Stimulated activated CD8-positive, alpha-beta memory T cell treated with anti-CD3 and anti-CD28 coated beads, Interleukin-12 subunit alpha, Interleukin-12 subunit beta, amount 100 ng/mL, for 1 hour (primary cell): Measurements from ENCODE around the gene SYT12.

Experiments used
- DNase-seq: peaks from one replicate; pipeline ENCODE4 v3.0.0-alpha.2; 2020; ENCODE audit warnings: low read depth

Gene SYT12

DNA sequence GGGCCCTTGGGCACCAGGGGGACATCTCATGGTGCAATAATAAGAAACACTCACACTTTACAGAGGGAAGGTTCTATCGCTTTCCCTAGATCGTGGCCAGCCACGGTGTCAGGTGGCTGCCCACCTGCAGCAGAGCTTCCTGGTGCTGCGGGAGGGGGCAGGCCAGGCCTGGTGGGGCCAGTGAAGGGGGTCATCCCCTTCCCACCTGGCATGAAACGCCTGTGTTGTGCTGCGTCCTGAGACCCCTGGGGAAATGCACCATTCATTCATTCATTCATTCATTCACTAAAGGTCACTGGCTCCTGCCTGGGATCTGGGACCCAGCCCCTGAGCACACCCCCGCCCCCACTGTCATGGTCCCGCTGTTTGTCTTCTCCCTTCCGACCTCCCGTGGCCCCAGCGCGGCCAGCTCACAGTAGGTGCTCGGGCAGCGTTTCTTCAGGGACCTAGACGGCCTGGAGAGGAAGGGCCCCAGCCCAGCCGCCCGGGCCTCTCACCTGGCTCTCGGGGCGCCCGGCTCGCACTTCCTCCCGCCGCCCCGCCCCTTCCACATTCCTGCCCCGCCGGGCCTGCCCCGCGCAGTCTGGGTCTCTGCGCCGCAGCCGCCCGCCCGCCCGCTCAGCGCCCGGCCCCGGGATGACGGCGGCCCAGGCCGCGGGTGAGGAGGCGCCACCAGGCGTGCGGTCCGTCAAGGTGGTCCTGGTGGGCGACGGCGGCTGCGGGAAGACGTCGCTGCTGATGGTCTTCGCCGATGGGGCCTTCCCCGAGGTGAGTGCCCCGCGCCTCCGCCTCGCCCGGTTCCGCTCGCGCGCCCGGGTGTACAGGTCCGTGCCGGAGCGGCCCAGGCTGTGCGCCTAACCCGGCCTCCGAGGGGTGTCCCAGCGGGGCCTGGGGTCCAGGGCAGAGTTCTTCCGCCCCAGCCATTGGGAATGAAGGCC is 33.6 kb downstream of the SYT12 start, which contains the start of gene RHOD:
TSS of gene RHOD (plus strand) at position 581 of the 938 bp plus-strand sequence. CDS start at position 637, 56 bp downstream.
- DNase-seq = no peak

DNA sequence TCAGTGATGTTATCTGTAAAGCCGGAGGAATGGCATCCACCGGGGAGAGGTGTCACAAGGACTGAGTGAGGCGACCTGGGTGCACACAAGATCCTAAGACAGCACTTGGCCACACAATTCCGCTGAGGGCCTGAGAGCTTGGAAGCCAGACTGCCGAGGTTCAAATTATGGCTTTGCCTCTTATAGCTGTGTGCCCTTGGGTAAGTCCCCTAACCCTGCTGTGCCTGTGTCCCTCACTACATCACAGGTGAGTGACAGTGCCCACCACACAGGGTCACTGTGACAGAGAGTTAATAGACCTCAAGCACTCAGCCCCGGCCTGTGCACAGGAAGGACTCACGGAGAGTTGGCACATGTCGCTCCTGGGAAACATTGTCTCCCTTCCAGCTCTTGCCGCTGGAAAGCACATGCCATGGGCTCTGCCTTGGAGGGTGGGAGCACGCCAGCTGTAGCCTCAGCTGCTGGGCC is 34.3 kb downstream of the SYT12 start:
- no peak for DNase-seq

DNA sequence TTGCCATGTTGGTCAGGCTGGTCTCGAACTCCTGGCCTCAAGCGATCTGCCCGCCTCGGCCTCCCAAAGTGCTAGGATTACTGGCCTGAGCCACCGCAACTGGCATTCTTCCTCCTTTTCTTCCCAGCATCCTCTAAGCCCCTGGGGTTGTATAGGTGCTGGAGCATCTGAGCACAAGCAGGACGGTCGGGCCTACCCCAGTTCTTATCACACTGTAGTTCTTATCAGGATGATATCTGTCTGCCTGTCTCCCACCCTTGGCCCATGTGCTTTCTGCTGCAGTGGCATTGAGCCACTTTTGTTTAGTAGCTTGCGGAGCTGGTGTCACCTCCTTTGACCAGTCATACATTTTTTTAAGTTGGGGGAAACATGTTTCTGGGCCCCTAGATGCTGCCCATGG is 35.6 kb downstream of the SYT12 start:
- no peak for DNase-seq

DNA sequence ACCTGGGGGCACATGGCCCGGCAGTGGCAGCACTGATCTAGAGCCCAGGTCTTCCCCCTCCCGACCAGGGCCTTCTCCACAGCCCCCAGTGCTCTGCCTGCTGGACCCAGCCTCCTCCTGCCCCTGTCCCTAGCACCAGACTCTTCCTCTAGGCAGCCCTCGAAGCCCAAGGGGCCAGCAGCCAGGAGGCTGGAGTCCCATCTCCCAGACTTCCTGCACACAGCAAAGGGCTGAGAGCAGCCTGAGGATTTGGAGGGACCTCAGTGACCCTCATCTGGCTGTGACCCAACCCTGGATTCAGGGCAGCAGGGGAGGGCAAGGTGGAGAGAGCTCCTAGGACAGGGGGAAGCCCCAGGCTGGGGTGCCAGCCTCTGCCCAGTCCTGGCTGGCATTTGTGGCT is 36.7 kb downstream of the SYT12 start:
- DNase-seq = no peak

DNA sequence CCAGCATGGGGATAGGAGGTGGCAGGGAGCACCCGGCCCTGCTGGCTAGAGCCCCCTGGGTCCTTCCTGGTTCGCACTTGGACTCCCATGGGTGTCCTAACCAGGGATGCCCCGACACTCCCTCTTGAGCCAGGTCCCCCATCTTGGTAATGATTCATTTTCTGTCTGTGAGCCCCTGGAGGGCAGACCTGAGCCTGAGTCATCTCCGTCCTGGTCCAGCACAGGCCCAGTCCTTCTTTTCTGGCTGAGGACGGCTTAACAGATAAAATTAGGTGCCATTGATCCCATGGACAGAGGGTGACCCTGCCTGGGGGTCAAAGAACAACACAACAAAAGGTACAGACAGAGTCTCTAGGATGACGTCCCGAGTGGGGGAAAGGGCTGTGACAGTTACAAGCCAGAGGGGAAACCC is 37.2 kb downstream of the SYT12 start:
- DNase-seq = no peak

DNA sequence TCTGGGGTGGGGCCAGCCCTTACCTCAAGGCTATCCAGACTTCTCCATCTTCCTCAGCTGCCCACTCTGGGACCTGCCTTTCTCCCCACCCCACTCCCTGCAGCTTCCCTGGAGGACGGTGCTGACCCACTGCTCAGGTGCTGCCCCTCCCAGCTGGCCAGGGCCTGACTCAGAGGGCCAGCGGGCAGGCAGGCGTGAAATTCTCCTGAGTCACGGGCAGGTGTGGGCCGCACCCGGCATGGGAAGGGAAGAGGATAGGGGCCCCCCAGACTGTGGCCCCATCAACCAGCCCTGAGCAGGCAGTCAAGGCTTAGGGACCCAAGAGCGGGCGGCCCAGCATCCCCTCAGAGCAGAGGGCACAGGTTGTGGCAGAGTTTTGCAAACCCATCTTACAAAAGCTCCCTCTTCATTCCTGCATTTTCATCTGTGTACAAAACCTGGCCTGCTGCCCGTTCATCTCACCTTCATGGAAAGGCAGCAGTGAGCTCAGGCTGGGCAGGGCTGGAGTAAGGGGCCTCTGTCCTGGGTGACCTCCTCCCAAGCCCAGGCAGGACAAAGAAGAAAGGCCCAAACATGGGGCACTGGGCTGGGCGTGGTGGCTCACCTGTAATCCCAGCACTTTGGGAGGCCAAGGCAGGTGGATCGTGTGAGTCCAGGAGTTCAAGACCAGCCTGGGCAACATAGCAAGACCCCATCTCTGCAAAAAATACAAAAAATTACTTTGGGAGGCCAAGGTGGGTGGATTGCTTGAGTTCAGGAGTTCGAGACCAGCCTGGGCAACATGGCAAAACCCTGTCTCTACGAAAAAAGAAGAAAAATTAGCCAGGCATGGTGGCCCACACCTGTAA is 39.8 kb downstream of the SYT12 start:
- no peak for DNase-seq

DNA sequence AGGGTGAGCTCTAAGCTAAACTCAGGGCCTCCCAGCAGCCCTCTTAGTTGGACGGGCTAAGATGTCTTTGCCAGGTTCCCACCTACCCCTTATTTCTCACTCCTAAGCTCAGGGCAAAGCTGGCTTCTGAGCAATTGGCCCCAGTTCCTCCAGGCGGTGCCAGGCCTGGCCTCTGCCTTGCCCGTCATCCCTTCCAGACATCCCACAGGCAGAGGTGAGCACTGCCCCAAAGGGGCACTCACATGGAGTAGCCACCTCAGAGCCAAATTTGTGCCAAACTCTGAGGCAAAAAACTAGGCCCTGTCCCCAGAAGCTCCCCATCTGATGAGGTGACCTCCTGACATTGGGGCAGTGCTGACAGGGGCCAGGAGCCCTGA is 43.4 kb downstream of the SYT12 start:
- no peak for DNase-seq

DNA sequence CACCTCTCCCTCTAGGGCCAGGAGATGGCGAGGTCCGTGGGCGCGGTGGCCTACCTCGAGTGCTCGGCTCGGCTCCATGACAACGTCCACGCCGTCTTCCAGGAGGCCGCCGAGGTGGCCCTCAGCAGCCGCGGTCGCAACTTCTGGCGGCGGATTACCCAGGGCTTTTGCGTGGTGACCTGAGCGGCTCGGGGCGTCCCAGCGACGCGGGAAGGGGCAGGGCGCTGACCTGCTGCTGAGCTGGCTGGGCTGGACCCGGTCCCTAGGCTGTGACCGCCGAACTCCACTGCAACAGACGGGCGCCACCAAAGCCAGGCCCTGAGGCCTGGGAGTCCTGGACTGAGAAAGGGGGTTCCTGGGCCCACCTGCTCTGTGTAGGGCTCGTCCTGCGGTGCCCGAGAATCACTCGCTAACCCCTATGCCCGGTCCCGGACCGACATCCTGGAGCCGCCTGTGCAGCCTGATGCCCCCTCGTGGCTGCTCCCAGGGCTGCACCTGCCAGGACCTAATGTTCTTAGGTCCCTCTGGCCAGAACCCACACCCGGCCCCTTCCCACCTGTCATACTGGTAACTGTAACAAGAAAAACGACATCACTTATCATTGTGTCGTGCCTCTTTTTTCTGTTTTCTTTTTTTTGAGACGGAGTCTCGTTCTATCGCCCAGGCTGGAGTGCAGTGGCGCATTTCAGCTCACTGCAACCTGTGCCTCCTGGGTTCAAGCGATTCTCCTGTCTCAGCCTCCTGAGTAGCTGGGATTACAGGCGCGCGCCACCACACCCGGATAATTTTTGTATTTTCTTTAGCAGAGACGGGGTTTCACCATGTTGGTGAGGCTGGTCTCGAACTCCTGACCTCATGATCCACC is 48.7 kb downstream of the SYT12 start:
- DNase-seq = peak; percentile 47

DNA sequence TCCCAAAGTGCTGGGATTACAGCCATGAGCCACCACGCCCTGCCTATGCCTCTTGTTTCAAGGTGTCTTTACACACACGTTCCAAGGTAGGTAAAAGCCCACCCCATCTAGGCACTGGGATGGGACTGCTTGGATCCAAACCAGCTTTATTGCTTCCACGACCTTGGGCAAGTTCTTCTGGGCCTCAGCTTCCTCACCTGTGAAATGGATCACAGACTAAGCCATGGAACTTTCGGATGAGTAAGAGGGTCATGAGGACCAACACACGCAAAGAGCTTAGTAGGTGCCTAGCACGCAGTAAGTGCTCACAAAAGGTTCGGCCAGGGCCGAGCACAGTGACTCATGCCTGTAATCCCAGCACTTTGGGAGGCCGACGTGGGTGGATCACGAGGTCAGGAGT is 49.4 kb downstream of the SYT12 start:
- DNase-seq = no peak

DNA sequence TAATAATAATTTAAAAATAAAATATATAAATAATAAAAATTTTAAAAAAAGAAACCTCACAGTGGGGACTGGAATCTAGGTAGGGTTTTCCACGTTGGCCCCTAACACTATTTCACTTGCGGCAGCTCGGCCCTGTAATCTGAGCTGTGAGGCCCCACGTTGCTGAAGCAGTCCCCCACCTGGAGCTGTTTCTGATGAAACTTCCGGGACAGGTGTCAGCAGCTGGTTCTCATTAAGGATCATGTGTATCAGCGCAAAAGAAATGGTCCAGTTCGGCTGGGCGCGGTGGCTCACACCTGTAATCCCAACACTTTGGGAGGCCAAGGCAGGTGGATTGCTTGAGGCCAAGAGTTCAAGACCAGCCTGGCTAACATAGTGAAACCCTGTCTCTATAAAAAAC is 51.0 kb downstream of the SYT12 start:
- DNase-seq = no peak

DNA sequence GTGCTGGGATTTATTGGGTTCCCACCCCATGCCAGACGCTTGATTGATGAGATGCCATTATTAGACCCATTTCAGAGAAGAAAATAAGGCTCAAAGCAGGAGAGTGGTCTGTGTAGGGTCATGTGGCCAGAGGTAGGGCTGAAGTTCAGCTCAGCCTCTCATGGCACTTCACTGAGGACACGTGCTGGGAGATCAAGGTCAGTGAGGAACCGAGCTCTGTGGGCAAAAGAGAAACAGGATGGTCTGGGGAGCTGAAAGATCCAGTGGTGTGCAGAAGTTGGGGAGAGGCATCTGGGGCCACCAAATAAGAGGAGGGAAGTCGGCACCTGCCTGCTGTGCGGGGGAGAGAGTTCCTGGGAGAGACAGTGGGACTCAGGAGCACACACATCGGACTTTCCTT is 53.3 kb downstream of the SYT12 start:
- no peak for DNase-seq

DNA sequence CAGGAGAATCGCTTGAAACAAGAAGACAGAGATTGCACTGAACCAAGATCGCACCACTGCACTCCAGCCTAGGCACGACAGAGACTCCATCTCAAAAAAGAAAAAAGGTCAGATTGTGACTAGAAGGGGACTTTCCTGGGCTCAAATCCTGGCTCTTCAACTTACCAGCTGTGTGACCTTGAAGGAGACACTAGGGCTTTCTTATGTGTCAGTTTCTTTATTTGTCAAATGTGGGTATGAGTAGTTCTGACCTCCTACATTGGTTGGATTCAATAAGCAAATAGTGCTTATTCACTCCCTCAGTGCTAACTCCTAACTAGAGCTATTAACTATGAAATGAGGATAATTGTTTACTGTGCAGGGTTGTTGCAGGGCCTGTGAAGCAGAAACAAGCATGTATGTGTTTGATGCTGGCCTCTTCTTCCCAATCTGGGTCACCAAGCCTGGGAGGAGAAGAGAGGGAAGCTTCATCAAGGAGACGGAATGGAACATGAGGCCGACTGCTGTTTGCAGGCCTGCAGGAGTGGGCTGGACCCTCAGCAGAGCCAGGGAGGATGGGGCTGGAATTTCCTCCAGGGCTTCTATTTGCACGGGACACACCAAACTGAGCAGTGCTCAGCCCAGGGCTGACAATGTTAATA is 56.3 kb downstream of the SYT12 start:
- no peak for DNase-seq

DNA sequence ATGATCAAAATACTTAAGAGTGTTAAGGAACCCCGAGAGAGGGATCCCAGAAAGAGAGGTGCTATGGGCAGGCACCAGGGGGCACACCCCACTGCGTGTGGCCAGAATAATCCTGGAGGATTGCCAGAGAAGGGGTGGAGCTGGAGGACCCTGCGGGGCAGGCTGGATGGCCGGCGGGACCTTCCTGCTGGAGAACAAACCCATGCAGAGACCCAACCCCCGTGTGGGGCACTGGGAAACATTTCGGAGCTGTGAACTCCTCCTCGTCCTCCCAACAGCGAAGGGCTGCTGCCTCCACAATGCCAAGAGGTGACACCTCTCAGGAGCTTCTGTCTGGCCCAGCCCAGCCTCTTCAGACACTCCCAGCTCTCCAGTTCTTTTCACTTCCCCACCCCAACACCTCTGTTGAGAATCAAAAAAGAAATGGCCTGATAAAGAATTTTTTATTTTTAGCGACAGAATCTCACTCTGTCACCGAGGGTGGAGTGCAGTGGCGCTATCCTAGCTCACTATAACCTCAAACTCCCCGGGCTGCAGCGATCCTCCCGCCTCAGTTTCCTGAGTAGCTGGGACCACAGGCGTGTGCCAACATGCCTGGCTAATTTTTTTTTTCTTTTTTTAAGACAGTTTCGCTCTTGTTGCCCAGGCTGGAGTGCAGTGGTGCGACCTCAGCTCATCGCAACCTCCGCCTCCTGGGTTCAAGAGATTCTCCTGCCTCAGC is 59.3 kb downstream of the SYT12 start:
- no peak for DNase-seq

DNA sequence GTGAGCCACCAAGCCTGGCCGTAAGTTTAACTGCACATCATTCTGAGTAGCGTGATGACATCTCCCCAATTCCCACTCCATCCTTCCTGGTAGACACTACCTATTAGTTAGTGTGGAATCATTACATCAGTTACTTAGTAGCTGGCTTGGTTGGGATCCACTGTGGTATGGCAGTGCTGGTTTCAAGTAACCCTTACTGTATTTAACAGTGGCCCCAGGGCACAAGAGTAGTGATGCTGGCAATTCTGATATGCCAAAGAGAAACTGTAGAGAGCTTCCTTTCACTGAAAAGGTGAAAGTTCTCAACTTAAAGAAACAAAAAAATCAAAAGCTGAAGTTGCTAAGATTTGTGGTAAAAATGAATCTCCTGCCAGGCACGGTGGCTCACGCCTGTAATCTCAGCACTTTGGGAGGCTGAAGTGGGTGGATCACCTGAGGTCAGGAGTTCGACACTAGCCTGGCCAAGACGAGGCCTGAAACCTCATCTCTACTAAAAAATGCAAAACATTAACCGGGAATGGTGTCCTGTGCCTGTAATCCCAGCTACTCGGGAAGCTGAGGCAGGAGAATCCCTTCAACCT is 60.9 kb downstream of the SYT12 start:
- no peak for DNase-seq

DNA sequence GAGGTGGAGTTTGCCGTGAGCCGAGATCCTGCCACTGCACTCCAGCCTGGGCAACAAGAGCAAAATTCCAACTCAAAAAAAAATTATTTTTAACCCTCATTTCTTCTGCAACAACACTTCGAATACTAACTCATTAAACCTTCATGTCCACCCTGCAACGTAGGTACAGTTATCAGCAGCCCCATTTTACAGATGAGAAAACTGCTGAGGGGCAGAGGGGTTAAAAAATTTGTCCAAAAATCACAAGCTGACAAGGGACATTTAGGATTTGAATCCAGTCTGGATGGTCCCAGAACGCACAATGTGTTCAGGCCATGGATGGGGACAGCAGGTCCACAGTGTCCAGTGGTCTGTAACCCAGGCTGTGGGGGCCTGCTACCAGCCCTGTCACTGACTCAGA is 62.7 kb downstream of the SYT12 start:
- no peak for DNase-seq

DNA sequence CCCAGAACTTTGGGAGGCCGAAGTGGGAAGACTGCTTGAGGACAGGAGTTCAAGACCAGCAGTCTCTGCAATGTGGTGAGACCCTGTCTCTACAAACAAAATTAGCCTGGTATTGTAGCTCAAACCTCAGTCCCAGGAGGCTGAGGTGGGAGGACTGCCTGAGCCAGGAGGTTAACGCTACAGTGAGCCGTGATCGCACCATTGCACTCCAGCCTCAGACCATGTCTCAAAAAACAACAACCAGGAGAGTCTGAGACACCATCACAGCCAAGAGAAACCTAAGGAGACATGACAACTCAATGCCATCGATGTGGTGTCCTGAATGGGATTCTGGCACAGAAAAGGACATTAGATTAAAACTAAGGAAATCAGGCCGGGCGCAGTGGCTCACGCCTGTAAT is 67.8 kb downstream of the SYT12 start:
- DNase-seq = no peak

DNA sequence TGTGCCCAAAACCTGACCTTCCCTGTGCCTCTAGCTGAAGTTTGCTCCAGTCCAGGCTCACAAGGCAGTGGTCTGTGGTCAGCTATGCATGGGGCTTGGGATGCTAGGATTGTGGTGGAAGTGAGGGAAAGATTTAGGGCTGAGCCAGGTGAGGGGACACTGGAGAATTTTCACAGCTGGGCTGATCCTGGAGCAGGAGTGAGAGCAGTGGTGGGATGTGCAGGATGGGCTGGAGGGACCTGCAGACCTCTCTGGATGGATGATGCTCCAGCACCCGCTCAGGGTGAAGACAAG is 72.2 kb downstream of the SYT12 start:
- no peak for DNase-seq

DNA sequence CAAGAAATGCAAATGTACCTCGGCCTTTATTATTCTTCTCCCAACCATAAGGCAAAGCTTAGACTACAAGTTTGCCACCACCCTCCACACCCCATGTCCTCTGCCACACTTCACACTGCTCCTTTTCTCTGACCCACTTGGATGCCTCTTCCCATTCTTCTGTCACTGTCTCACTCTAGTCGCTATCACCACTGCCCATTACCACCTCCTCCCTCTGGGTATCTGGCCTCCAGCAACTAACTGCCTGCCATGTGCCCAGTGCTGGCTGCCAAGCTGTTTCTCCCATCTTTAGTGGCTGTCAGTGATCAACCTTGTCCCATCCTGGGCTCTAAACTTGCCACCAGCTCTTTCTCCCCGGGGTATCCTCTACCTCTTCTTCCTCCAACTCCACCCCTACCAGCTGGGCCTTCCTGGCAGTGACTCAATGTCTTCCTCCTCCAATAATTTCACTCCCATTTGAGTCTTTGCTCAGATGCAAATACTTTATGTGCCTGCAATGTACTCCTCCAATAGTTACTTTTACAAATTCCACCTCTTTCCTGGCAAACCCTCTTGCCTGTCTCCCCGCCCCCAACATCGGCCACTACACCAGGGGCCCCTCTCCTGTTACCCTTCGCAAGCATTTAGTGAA is 76.0 kb downstream of the SYT12 start:
- DNase-seq = no peak

DNA sequence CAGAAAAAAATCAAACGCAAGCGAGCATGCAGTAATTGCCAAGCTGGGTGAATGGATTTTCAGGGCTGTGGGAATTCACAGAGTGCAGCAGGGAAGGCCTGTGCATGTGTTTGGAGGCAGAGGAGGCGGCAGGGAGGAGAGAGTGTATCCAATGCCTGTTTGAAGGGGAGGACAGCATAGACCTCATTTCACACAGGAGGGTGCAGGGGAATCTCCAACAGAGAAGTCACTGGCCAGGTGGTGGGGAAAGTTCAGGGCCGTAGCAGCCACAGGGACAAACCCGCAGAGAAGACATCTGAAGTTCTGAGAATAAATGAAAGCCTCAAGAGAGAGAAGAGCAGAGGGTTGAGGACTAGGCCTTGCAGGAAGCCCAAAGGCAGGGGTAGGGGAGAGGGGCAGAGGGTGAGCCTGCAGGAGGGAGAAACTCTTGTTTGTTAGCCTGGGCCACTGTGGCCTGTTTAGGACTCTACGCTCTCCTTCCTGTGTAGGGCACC is 76.9 kb downstream of the SYT12 start:
- no peak for DNase-seq
